GM21381 (cell line): ENCODE measurements around the gene SLC22A23.

ENCODE experiments used
- ATAC-seq: cut with Tn5 transposase; IDR thresholded peaks from one replicate; pipeline ENCODE4 v1.9.1; 2021; ENCODE audit warnings: mild to moderate bottlenecking, moderate library complexity; ENCODE audit not compliant: unreplicated experiment

Gene SLC22A23

DNA sequence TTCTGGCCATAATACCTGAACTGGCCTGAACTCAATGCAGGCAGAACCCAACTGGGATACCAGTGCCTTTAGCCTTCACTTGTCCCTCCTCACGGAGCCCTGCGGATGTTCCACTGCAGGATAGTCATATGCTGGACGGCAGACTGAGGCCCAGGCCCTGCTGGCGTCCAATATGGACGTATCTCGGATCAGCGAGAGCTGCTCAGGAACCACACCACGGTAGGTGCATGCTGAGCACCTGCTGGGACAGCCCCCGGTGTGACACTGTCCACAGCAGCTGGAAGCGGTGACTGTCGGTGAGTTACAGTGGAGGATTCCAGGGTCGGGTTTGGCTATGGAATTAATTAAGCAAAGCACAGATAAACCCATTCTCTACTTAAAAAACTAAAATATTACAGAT, 149.4 kb downstream of the SLC22A23 start:
- no peak for ATAC-seq

DNA sequence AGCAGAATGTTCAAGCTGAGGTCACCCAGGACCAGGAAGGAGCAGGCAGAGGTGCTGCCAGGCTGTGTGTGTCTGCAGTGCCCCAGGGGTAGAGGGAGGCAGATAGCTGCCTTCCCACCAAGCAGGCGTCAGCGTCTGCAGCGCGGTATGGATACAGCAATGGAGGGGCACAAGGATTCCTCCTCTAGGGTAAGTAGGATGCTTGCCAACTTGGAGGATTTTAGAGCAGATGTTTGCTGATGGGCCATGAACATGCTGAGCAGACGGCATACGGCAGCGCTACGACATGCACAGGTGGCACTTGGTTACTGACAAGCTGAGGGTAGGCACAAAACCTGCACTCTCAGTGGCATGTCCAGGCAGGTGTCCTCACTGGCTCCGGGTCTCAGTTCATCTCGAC, 150.0 kb downstream of the SLC22A23 start:
- no peak for ATAC-seq

DNA sequence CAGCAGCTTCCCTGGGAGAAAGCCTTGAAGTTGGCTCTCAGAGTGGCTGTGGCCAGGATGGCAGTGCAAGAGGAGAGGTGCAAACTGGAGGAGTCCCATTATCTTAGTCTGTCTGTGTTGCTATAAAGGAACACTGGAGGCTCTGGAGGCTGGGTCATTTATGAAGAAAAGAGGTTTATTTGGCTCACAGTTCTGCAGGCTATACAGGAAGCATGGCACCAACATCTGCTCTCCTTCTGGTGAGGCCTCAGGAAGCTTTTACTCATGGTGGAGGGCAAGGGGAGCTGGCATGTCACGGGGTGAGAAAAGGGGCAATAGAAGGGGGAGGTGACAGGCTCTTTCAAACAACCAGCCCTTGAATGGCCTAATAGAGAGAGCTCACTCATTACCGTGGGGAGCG, 151.0 kb downstream of the SLC22A23 start:
- ATAC-seq, result no peak

DNA sequence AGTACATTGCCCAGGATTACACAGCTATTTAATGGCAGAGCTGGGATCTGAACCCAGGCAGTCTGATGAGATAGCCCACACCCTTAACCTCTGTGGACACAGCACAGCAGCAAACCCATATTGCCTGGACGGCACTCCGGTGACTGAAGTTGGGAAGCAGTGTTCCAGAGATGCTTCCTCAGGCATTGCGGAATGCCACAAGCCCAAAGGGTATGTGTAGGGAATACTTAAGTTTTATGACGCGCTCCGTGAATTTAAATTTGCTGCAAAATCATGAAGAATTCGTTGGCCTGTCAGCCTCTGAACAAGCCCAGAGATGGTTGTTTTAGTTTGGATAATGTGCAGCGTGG, 151.7 kb downstream of the SLC22A23 start:
- ATAC-seq, result no peak

DNA sequence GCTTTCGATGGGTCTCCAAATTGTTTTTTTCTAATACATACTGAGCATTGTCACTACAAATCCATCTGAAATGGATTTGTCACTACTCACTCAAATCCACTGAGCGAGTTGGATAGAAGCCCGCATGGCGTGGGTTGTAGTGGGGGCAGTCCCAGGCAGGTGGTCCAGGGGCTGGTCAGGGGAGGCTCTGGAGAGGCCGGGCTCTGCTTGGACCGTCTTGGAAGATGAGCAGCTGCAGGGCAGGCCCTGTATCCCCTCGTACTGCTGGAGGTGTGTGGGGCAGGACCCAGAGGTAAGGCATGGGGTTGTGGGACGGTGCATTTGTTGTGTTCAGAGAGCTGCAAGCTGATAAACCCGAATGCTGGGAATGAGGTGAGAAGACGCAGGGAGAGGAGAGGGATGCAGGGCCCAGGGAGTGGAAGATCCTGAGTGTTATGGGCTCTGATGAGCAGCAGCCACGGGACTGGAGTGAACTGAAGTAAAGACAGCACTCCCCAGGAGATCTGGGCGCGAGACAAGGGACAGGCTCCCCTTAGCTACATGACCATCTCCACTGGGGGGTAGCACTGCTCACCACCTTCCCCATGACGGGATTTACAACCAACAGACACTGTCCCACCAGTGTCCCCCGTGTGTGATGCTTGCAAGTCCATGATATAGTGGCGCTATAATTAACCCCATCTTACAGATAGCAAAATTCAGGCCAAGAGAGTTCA, 152.2 kb downstream of the SLC22A23 start:
- ATAC-seq, result no peak

DNA sequence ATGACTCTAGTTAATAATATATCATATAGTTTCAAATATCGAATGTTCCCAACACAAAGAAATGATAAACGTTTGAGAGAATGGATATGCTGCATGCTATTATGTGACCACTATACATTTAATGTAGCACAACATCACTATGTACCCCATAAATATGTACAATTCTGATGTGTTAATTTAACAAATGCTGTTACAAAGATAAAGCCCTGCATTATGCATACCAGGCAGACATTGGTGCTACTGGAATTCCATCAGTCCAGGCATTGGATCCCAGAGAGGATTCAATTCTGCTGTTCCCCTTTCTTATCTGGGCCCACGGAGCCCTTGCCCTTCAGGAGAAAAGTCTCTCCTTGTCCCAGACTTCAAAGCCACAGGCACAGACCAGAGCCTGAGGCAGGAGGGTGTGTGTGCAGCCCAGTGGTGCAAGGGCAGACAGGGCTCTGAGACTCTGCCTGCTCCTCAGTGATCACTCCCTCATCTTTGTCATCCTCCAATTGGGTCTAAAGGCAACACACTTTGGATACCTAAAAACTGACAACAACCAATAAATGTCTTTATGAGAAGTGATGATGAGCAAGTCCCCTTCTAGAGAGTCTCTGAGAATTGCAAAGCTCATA, 152.9 kb downstream of the SLC22A23 start:
- ATAC-seq, result no peak

DNA sequence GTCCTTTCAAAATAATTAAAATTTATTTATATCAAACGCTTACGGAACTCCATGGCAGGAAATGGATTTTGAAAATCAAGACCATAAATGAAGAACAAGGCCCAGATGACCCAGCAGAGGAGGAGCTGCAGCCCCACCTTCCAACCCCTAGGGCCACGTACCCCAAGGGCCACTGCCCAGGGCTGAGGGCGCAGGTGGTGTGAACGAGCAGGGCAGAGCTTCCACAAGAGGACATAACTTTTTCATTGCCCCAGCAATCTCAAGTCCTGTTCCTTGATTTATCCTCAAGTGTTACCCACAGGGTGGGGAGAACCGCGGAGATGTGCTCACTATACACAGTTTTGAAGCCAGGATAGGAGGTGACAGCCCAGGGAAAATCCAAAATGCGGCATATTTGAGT, 155.3 kb downstream of the SLC22A23 start:
- ATAC-seq, result no peak

DNA sequence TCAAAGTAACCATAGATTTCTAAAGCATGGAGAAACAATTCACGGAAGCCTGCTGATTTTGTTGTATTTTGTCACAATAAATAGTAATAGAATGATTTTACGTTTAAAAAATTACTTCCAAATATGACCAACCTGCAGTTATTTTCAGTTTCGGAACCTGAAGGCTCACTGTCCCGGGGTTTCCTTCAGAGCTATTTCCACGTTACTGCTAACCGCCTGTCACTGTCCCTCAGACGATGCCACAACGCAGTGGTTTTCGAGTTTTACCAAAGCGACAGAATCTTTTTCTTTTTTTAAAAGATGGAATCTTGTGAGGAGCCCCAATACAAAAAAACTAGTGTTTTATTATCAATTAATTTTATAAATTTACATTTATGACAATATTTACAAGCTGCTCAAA, 157.6 kb downstream of the SLC22A23 start:
- no peak for ATAC-seq

DNA sequence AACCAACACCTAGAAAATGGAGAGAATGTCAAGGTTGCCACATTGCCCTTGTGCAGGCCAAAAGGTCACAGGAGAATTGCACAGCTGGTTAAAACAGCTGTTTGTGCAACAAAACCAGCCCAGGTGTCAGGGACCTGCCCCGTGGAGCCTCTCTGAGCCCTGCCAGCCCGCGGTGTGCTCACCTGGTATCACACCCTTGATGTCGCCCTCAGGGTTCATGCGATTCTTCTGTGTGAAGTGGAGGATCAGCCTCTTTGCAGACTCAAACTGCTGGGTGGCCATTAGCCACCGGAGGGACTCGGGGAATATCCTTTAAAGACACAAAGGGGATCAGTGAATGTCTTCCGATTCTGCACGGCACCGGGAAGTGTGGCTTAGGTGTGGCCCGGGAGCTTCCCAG, 158.9 kb downstream of the SLC22A23 start:
- ATAC-seq, result no peak

DNA sequence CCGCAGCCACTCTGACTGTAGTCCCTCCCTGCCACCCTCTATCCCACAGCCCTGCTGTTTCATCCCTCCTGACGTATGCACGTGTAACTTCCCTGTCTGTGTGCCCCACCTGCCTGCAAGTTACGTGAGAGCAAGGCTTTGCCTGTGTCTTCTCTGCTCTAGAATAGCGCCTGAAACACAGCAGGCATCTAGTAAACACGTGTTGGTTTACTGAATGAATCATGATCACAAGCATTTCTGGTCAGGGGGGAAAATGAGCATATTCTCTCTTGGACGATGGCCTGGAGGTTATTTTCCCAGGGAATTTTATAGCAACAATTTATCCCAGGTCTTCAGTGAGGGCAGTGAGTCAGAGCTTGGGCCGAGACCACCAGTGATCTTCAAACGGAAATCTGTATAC, 159.8 kb downstream of the SLC22A23 start:
- no peak for ATAC-seq

DNA sequence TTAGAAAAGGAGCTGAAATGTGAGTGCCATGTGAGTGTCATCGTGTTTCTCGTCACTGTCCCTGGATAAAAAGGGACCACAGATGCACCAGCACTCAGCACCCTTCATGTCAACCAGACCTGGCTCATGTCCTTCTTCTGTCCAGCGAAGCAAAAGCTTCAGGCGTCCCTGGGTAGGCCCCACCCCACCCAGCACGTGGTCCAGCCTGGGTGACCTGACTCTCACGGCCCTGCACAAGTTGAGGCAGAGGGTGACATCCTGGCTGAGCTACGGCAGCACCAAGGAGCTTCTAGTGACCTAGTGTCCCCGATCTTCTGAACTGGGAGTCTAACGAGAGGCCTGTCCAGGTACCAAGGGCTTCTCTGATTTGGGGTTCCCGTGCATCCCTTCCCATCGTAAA, 160.3 kb downstream of the SLC22A23 start:
- no peak for ATAC-seq

DNA sequence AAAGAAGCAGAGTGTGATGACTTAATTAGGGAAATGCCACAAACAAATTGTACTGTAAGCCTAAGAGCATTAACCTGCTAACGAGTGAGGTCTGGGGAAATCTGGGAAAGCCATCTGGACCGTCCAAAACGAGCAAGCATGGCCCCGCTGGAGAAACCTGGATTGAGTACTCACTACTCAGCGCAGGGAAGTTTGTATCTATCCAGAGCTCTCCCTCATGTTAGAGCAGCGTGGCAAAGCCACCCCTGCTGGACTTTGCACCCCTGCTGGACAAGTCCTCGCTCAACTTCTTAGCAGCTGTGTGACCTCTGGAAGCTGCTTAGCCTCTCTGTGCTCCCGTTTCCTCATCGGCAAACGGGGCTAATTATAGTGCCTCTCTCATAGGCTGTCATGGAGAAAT, 160.8 kb downstream of the SLC22A23 start:
- no peak for ATAC-seq

DNA sequence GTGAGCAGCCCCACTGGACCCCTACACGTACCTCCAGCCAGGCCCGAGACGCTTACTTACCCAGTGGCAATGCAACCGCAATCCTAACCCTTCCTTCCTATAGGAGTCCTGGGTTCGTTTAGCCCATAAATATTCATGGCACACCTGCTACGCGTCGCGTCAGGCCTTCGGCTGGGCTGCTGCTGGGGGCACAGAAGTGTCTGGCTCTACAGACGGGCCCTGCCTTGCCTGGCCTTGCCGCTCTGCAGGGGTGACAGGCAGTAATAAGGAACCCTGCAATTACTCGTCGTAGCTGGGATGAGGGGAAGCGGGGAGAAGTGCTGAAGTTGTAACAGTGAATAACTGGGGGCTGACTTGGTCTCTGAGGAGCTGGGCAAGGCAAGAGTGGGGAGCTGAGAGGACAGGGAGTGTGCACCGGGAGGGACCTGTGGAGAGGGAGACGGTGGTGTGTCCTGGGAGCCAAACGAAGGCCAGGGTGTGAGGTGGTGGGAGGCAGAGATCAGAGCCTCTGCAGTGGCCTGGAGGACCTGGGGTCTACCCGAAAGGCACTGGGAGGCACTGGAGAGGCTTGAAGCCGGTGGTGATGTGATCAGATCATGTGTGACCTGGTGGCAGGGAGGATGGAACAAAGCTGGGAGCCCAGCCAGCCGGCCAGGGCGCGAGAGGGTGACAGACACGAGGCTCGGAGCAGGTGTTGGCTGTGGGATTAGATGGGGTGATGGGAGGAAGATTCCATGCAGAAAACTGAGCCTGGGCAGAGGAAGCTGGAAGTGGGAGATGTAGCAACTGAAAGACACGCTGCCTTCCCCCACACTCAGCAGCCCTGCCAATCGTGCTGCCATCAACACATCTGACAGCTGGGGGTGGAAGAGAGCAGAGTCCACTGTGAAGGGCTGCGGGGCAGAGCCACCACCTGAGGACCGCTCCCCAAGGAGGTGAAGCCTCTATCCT, 161.7 kb downstream of the SLC22A23 start:
- no peak for ATAC-seq

DNA sequence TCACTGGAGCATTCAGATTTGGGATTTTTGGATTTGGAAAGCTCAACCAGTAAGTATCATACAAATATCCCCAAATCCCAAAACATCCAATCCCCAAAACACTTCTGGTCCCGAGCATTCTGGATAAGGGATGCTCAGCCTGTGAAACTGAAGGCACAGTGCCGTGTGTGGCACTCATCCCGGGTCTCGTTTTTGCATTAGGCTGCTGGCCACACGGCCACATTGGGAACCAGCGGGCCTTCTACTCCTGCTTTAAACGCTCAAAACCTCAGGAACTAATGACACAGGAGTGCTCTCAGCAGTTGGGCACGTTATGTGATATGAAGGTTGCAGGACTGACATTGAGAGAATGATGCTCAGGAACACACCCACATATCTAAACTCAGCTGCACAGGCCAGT, 162.5 kb downstream of the SLC22A23 start:
- ATAC-seq, result no peak

DNA sequence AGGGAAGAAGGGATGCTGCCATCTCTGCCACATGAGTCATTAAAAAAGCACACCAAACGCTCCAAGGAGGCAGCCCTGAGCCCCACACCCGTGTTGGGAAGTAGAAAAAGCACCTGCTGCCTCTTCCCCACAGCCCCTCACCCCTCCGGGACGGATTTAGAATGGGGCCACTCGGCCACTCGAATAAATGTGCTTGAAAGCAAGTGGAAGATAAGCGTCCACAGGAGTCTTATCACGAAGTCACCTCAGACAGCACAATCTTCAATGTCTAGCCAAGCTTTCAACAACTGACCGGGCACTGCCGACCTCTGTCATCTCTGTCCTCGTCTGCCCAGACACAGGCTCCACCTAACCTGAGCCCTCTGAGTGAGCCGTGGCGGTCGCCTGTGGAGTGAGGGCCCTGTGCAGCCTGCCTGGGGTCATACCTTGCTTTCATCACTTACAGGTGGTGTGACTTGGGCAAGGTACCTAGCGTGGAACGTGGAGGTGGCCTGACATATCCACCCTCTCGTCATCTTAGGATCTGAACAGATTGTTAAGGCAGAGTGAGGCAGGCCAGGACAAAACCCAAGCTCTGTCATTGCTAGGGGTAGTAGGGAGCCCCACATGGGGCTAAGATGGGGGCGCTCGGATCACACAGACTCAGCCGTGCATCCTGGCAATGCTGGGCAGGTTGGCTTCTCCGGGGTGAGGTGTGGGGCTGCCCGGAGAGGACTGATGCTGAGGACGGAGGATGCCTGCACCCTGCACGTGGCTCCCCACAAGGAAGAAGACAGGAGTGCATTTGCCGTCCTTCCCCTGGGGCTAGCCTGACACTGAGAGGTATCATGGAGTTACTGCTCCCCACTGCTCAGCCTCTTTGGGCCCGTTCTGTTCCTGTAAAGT, 163.3 kb downstream of the SLC22A23 start:
- no peak for ATAC-seq

DNA sequence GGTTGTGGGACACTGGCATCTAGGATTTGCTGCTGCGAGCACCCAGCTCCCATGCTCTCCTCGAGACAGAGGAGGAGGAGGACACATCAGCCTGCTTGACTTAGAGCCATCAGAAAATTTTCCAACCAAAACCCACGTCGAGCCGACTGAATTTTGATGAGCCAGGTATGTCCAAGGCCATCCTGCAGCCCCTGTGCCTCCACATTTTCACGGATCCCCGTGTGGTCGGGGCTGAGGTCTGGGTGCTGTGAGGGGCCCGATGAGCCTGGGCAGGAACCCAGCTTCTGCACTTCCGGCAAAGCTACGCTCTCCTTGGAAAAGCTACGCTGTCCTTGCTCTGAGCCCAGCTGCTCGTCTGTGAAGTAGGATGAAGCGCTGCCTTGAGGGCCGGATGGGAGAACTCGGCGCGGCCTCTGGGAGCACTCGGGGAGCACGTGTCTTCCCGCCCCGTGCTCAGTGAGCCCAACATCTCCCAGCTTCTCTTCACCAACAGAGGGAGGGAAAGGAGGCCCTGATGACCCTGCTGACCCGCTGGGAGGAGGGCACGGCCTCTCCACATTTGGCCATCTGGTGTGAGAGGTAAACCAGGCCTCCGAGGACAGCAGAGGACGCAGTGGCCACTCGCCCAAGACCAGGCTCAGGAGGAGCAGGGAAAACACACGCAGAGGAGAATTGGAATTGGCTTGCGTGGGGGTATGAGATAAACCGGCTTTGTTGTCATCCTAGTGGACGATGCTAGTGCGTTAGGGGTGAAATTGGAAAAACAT, 164.2 kb downstream of the SLC22A23 start:
- no peak for ATAC-seq

DNA sequence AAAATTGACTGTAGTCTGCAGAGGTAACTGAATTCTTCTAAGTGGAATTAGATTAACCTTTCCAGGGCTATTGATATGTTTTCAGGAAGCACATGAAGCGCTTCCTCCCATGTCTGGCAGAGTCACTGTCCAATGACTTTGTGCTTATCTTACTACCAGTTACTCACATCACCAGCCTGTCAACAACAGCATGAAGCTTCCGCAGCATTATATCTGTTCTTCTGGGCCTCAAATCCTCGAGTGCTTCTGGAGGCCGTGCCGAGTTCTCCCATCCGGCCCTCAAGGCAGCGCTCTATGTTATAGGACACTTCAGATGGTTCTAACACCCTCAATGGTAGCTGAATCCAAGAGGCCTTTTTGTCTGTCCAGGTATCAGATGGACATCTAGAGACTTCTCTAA, 164.9 kb downstream of the SLC22A23 start:
- ATAC-seq, result no peak

DNA sequence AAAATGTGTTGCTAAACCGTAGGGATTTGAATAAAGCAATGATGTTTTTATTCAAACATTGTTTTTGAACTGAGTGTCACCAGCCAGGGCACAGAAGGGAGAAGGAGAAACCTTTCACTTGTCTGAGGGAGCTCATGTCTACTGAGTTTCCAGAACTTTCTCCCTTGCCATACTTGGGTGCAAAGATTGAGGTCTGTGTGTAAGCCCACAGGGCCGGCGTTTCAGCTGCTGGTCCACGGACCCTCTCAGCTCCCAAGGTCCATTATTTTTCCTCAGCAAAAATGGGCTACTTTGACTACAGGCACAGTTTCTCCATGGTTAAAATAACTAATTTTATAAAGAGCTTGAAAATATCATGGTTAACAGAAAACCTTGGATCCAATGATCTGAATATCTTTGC, 165.5 kb downstream of the SLC22A23 start:
- no peak for ATAC-seq

DNA sequence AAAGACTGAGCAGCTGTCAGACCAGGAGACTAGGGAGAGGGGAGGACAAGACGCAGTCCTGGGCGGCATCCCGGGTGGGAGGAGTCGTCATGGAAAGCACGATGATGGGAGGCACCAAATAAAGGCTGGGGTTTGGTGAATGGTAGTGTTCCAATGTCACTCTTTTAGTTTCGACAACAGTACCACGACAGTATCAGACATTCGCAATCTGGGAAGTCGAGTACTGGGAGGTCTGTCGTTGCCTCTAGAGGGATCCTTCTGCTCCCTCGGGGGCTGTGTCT, 166.0 kb downstream of the SLC22A23 start:
- no peak for ATAC-seq

DNA sequence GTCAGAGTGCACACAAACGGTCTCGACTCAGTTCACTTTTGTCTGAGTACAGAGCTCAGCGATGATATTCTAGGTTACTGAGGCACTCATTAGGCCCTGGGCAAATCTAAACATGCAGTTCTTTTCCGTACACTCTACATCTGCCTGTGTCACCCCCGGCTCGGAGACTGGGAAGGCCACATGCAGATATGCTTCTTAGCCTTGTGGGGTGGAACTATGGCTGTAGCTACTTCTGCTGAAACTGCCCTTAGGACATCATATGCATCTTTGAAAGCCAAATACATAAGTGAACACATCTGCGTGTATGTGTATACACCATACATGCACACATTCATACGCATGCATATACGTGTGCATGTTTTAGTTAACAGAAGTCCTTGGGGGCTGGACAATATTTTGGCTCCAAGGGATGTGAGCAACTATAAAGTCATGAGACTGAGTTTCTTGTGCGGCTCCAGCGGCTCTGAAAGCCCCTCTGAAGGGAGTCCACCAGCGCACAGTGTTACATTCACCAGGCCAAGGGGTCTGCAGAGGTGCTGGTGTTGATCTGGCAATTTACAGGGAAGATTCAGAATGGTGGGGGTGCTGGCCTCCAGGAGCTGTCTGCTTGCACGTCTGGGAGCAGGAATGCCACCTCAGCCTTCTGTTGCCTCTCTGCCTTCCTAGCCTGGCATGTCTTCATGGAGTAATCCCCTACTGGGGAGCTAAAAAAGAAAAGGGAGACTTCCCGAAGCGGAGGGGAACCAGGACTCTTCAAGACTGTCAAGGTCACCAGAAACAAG, 166.5 kb downstream of the SLC22A23 start:
- no peak for ATAC-seq
